Measurements from ENCODE around the gene EFHD1. TPM values are rescaled to one million over a fixed set of nuclear protein-coding genes. Genes with fewer than 3 reads are reported as not detected.

EFHD1 gene
- total RNA-seq, 1 donor from 2014 or later = 15.7 TPM

DNA sequence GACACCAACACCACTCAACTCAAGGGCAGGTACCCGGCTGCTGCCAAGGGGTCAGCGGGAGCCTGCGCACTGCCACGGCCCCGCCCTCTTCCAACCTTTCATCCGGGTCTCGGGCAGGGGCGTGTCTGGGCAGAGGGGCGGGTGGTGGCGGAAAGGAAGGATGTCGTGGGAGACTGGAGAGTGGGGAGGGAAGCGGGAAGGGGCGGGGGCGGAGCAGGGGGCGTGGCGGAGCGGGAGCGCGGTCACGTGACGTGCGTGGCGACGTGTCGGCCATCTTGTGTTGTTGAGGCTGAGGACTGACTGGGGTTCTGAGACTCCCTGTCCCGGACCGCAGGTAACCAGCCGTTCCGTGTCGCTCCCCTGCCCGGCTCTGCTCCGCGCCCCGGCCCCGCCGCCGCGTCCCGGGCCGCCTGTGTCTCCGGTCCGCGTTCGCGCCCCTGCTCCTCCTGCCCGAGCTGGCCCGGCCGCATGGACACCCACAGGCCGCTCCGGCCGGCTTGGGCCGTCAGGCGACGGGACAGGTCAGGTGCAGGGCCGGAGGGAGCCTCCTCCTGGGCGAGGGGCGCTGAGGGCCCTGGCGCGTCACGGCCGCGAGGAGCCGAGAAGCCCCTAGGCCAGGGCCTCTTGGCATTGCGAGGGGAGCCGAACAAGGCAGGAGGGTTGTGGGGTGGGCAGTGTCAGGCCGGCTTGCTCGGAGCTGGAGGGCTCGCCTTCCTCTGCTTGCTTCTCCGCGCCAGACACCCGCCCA is 63.8 kb downstream of the EFHD1 start, which contains the start of gene GIGYF2:
Gene GIGYF2 (plus strand): TSS at position 273 of the 748 bp plus-strand sequence. CDS start 37,867 bp downstream, outside the sequence.
- Histone ChIP-seq H4K20me1 (ENCODE audit: insufficient read depth, low read length) (peaks cover 36% of the 10 kb centered on the region), H3K4me3 (ENCODE audit: insufficient read depth, low read depth, low read length) (peak within 1 kb of the TSS; percentile 87), H3K27ac (ENCODE audit: low read depth, low read length) (peak within 1 kb of the TSS; percentile 95), H3K4me1 (ENCODE audit: insufficient read depth, low read length) (peaks cover 9% of the 10 kb centered on the region), H3K4me2 (ENCODE audit: low read length) (peak within 1 kb of the TSS; percentile 95), H3K9me3 (ENCODE audit: insufficient read depth, low read depth, low read length) (no peaks in the 10 kb centered on the region), H3K36me3 (ENCODE audit: insufficient read depth, low read length) (no peaks in the 10 kb centered on the region), H3K27me3 (ENCODE audit: insufficient read depth, low read length) (no peaks in the 10 kb centered on the region), H2AFZ (ENCODE audit: low read depth, low read length) (peak within 1 kb of the TSS; percentile 94), H3K9ac (ENCODE audit: low read length) (peak within 1 kb of the TSS; percentile 96), H3K79me2 (ENCODE audit: insufficient read depth, low read length) (peaks cover 50% of the 10 kb centered on the region)
- FAIRE-seq (no peak), DNase-seq (ENCODE audit: low read depth) (peak; percentile 86)
- peaks cover 23% of the 10 kb centered on the region for H3K4me1 Mint-ChIP-seq (ENCODE audit: low read depth, unreplicated experiment)
- peak within 1 kb of the TSS; percentile 75 for H3K27ac Mint-ChIP-seq (ENCODE audit: unreplicated experiment)
- TF ChIP-seq EZH2 (IDR thresholded peaks at IDR 0.05; ENCODE audit: insufficient read depth, low read length) = no peak
- TF ChIP-seq CTCF (IDR thresholded peaks at IDR 0.05; ENCODE audit: insufficient read depth, low read depth, low read length) = no peak
- peak within 1 kb of the TSS; percentile 98 for H3K4me3 Mint-ChIP-seq (ENCODE audit: unreplicated experiment)
- H3K9me3 Mint-ChIP-seq (ENCODE audit: unreplicated experiment) = no peaks in the 10 kb centered on the region
- H3K36me3 Mint-ChIP-seq (ENCODE audit: low read depth, unreplicated experiment) = no peaks in the 10 kb centered on the region
- H3K27me3 Mint-ChIP-seq (ENCODE audit: low read depth, unreplicated experiment) = no peaks in the 10 kb centered on the region

DNA sequence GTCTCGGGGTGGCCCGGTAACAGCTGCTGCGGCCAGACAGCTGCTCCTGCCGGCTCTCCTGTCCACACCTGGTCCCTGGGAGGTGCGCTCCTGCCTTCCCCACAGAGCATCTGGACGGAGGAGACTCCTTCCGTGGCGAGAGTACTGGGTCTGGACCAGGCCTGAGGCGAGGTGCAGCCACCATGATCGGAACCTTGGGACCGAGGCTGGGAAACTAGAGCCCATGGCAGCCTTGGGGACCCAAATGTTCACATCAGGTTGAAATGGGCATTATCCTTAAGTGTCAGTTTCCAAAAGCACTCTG is 64.4 kb downstream of the EFHD1 start:
- no peaks in the 10 kb centered on the region for H3K27me3 Mint-ChIP-seq (ENCODE audit: low read depth, unreplicated experiment)
- peak overlapping the region; percentile 80 for H2AFZ ChIP-seq (ENCODE audit: low read depth, low read length)
- no peak for DNase-seq (ENCODE audit: low read depth)

More for the DNA sequence above, 64.4 kb downstream of the EFHD1 start:
- H3K27ac Mint-ChIP-seq (ENCODE audit: unreplicated experiment) = peak overlapping the region; percentile 75
- H3K36me3 Mint-ChIP-seq (ENCODE audit: low read depth, unreplicated experiment) = no peaks in the 10 kb centered on the region
- Histone ChIP-seq H3K9me3 (ENCODE audit: insufficient read depth, low read depth, low read length) (no peaks in the 10 kb centered on the region), H3K27ac (ENCODE audit: low read depth, low read length) (peak overlapping the region; percentile 95), H3K4me1 (ENCODE audit: insufficient read depth, low read length) (peaks cover 9% of the 10 kb centered on the region), H3K27me3 (ENCODE audit: insufficient read depth, low read length) (no peaks in the 10 kb centered on the region), H4K20me1 (ENCODE audit: insufficient read depth, low read length) (peaks cover 41% of the 10 kb centered on the region), H3K9ac (ENCODE audit: low read length) (peak overlapping the region; percentile 96), H3K79me2 (ENCODE audit: insufficient read depth, low read length) (peaks cover 55% of the 10 kb centered on the region), H3K36me3 (ENCODE audit: insufficient read depth, low read length) (no peaks in the 10 kb centered on the region), H3K4me3 (ENCODE audit: insufficient read depth, low read depth, low read length) (peak overlapping the region; percentile 87), H3K4me2 (ENCODE audit: low read length) (peak overlapping the region; percentile 95)
- TF ChIP-seq CTCF (IDR thresholded peaks at IDR 0.05; ENCODE audit: insufficient read depth, low read depth, low read length) (no peak), EZH2 (IDR thresholded peaks at IDR 0.05; ENCODE audit: insufficient read depth, low read length) (no peak)
- FAIRE-seq = no peak
- H3K4me3 Mint-ChIP-seq (ENCODE audit: unreplicated experiment) = peak overlapping the region; percentile 98
- H3K4me1 Mint-ChIP-seq (ENCODE audit: low read depth, unreplicated experiment) = peaks cover 23% of the 10 kb centered on the region
- no peaks in the 10 kb centered on the region for H3K9me3 Mint-ChIP-seq (ENCODE audit: unreplicated experiment)

All from astrocyte (in vitro differentiated cells and primary cell).